K562 (cell line): ENCODE results near the gene PCARE. TPM values are rescaled to one million over a fixed set of nuclear protein-coding genes. Genes with fewer than 3 reads are reported as not detected.

Experiments used
- ATAC-seq: fragments of 200-7000 bp; cut with Tn5 transposase; 3 replicates; pipeline ENCODE4 v1.9.1; 2020; ENCODE audit warnings: moderate library complexity
- BruUV-seq: library from RNA; stranded (reverse); fragments of 400-500 nt; replicated peaks from 2 replicates; lab custom pipeline; 2021; lab: Mats Ljungman, UMichigan
- CTCF ChIA-PET: fragments of 300-600 bp; formaldehyde crosslinking; extraction: SDS; loops from one replicate; lab custom pipeline; 2021; ENCODE audit warnings: low intra/inter-chr PET ratio; lab: Yijun Ruan, JAX
- POLR2A ChIA-PET: fragments of 300-600, 350-650 bp; sonication (Branson Sonifier 250); formaldehyde crosslinking; extraction: SDS; loops from one replicate; lab custom pipeline; 2021; ENCODE audit warnings: antibody characterized with exemption, inconsistent platforms; lab: Yijun Ruan, JAX
- DNase-seq, 4 experiments: peaks; one replicate each; pipeline versions ENCODE4 v3.0.0 to v3.0.0-alpha.2; 2011 to 2018; ENCODE audit warnings: low spot score in 3 of 4, mixed read lengths in 3 of 4; ENCODE audit errors: extremely low read depth in 1 of 4
- FAIRE-seq: peaks from 2 replicates; lab custom pipeline; 2011; peaks lifted over from hg19 to GRCh38; lab: Jason Lieb, UNC
- H2AFZ ChIP-seq: 2 replicates; pipeline ENCODE4 v1.6.0; 2011; ENCODE audit warnings: low read depth, low read length, control low read depth, inconsistent platforms
- H3K27ac ChIP-seq: fragments of 200-600 bp; 3 replicates; pipeline ENCODE4 v1.8.0; 2011; ENCODE audit warnings: low read depth, mild to moderate bottlenecking, control low read depth, inconsistent platforms, low read length, moderate library complexity, mixed read lengths; ENCODE audit errors: extremely low read depth
- H3K27me3 ChIP-seq, 2 experiments: fragments of 300-600 bp in 1 of 2; 2 replicates in 1 of 2; 3 replicates in 1 of 2; pipeline versions ENCODE4 v1.6.0 to v1.8.0; 2011; ENCODE audit warnings: inconsistent platforms in 2 of 2, low read length in 2 of 2, mild to moderate bottlenecking in 1 of 2, mixed read lengths in 1 of 2, moderate library complexity in 1 of 2; ENCODE audit not compliant: control insufficient read depth in 2 of 2, insufficient read depth in 2 of 2
- H3K36me3 ChIP-seq: fragments of 300-600 bp; 3 replicates; pipeline ENCODE4 v1.8.0; 2011; ENCODE audit warnings: mild to moderate bottlenecking, low read length, inconsistent platforms; ENCODE audit not compliant: control insufficient read depth, insufficient read depth
- H3K4me1 ChIP-seq, 2 experiments: fragments of 200-600 bp in 1 of 2; replicated peaks in 1 of 2; 2 replicates in 1 of 2; 3 replicates in 1 of 2; pipeline versions ENCODE4 v1.5.1 to v1.8.0; 2011; ENCODE audit warnings: inconsistent platforms in 2 of 2, low read length in 2 of 2, mild to moderate bottlenecking in 1 of 2, mixed read lengths in 1 of 2, moderate library complexity in 1 of 2; ENCODE audit not compliant: control insufficient read depth in 2 of 2, insufficient read depth in 2 of 2
- H3K4me2 ChIP-seq: 2 replicates; pipeline ENCODE4 v1.6.1; 2011; ENCODE audit warnings: low read length, control low read depth, inconsistent platforms, mixed read lengths; ENCODE audit not compliant: insufficient read depth
- H3K4me3 ChIP-seq: fragments of 200-600 bp; sonication (generic), shearing (Covaris generic); 2 replicates; pipeline ENCODE4 v1.5.1; 2016; ENCODE audit warnings: control low read depth, inconsistent platforms
- H3K79me2 ChIP-seq: fragments of 200-600 bp; 3 replicates; pipeline ENCODE4 v1.8.0; 2011; ENCODE audit warnings: low read length, inconsistent platforms; ENCODE audit not compliant: control insufficient read depth, insufficient read depth
- H3K9ac ChIP-seq, 2 experiments: 2 replicates each; pipeline versions ENCODE4 v1.6.0 to v1.6.1; 2011; ENCODE audit warnings: low read depth in 2 of 2, low read length in 2 of 2, control low read depth in 1 of 2, inconsistent platforms in 1 of 2, mild to moderate bottlenecking in 1 of 2, mixed read lengths in 1 of 2; ENCODE audit not compliant: insufficient read depth in 1 of 2
- H3K9me1 ChIP-seq: one replicate; pipeline ENCODE4 v1.6.0; 2011; ENCODE audit warnings: inconsistent platforms, mild to moderate bottlenecking, low read length, moderate library complexity; ENCODE audit not compliant: control insufficient read depth, insufficient read depth
- H3K9me3 ChIP-seq: replicated peaks from 2 replicates; pipeline ENCODE4 v1.5.1; 2011; ENCODE audit warnings: low read depth, low read length, inconsistent platforms; ENCODE audit not compliant: control insufficient read depth, insufficient read depth
- H4K20me1 ChIP-seq: replicated peaks from 2 replicates; pipeline ENCODE4 v1.6.1; 2011; ENCODE audit warnings: low read length, inconsistent platforms, mixed read lengths; ENCODE audit not compliant: control insufficient read depth, insufficient read depth
- CAMTA2 ChIP-seq: fragments of 250-450 bp; sonication (Bioruptor Pico); conservative IDR thresholded peaks from 2 replicates; pipeline ENCODE4 v1.5.1; 2022
- E2F1 ChIP-seq: sonication (generic); formaldehyde crosslinking; IDR thresholded peaks from 2 replicates; pipeline ENCODE4 v1.8.1; 2023; ENCODE audit warnings: mild to moderate bottlenecking, missing genetic modification reagents, moderate library complexity
- FOSL1 ChIP-seq: fragments of 200-800 bp; sonication (Bioruptor generic); conservative IDR thresholded peaks from 2 replicates; pipeline ENCODE4 v1.6.1; 2016; ENCODE audit warnings: missing genetic modification characterization, missing compliant biosample characterization
- HLTF ChIP-seq: fragments of 450-650 bp; IDR thresholded peaks from 2 replicates; pipeline ENCODE4 v1.6.1; 2016
- HNRNPL ChIP-seq: fragments of 200-400 bp; formaldehyde crosslinking; IDR thresholded peaks from 2 replicates; pipeline ENCODE4 v1.6.1; 2017; ENCODE audit warnings: low read depth, mild to moderate bottlenecking, low read length
- NCOA2 ChIP-seq, 2 experiments: fragments of 450-650 bp; IDR thresholded peaks; 2 replicates each; pipeline ENCODE4 v1.6.1; 2018; ENCODE audit warnings: mild to moderate bottlenecking in 2 of 2, moderate library complexity in 1 of 2; ENCODE audit not compliant: partially characterized antibody in 2 of 2
- NR2F6 ChIP-seq: fragments of 450-650 bp; formaldehyde crosslinking; IDR thresholded peaks from 2 replicates; pipeline ENCODE4 v1.4.0; 2020; ENCODE audit warnings: mild to moderate bottlenecking
- SNIP1 ChIP-seq: fragments of 450-650 bp; IDR thresholded peaks from 2 replicates; pipeline ENCODE4 v1.7.1; 2017; ENCODE audit warnings: low read depth, mild to moderate bottlenecking
- TFE3 ChIP-seq: fragments of 450-650 bp; formaldehyde crosslinking; IDR thresholded peaks from 2 replicates; pipeline ENCODE4 v1.4.0; 2020; ENCODE audit warnings: mild to moderate bottlenecking, mixed read lengths
- ZMIZ1 ChIP-seq, 2 experiments: fragments of 150-350 bp in 1 of 2; IDR thresholded peaks; 2 replicates each; pipeline ENCODE4 v1.6.1; 2012 to 2016; ENCODE audit warnings: low read depth in 2 of 2, low read length in 2 of 2, mild to moderate bottlenecking in 1 of 2, moderate library complexity in 1 of 2
- ZNF24 ChIP-seq: fragments of 450-650 bp; IDR thresholded peaks from 2 replicates; pipeline ENCODE4 v1.6.1; 2016
- ZNF253 ChIP-seq: fragments of 250-450 bp; sonication (Bioruptor Pico); conservative IDR thresholded peaks from 2 replicates; pipeline ENCODE4 v1.6.1; 2021; ENCODE audit warnings: mild to moderate bottlenecking
- WGBS: fragments of 100-300 bp; shearing (Covaris generic); methylation state at CpG from one replicate; pipeline ENCODE4 v1.1.6; 2016; ENCODE audit warnings: low coverage, mixed read lengths; ENCODE audit not compliant: insufficient coverage; ENCODE audit errors: missing lambda C conversion rate; 5-methylcytosine and 5-hydroxymethylcytosine counted together
- in situ Hi-C: fragments of 300-500 bp; cut with MboI; formaldehyde crosslinking; loops from 4 replicates; pipeline ENCODE4 v1.15.0; 2018; ENCODE audit warnings: inconsistent platforms, mixed read lengths
- intact Hi-C: fragments of 100-400 bp; cut with micrococcal nuclease; formaldehyde crosslinking; loops from 2 replicates; pipeline ENCODE4 v1.14.2; 2022
- polyA plus RNA-seq, 8 experiments: library from polyadenylated mRNA; depleted of rRNA in 4 of 8; stranded (reverse) in 5 of 8; unstranded in 3 of 8; fragments of >200 nt; fragmentation: Nextera tagmentation in 2 of 8; fragmentation: Illumina TruSeq in 1 of 8; extraction: Ambion mirVana in 2 of 8; extraction: Trizol in 1 of 8; gene quantifications; 2 replicates each; pipeline versions ENCODE4 v1.2.1 to v1.2.3, GENCODE V29; 2011 to 2014; ENCODE audit warnings: inconsistent platforms in 1 of 8, missing spikeins in 1 of 8
- total RNA-seq, 7 experiments: library from RNA; depleted of rRNA in 6 of 7; stranded (reverse); fragments of >200 nt in 6 of 7; fragmentation: Illumina TruSeq in 2 of 7; extraction: Trizol in 2 of 7; gene quantifications; 2 replicates each; pipeline versions ENCODE4 v1.2.1 to v1.2.3, GENCODE V29; 2011 to 2021; ENCODE audit warnings: low replicate concordance in 1 of 7

The PCARE gene
- total and polyA plus RNA-seq, 9 of the 15 experiments (the other 6 are each of a cell fraction or from before 2014, with no cell fraction given), result not detected

DNA sequence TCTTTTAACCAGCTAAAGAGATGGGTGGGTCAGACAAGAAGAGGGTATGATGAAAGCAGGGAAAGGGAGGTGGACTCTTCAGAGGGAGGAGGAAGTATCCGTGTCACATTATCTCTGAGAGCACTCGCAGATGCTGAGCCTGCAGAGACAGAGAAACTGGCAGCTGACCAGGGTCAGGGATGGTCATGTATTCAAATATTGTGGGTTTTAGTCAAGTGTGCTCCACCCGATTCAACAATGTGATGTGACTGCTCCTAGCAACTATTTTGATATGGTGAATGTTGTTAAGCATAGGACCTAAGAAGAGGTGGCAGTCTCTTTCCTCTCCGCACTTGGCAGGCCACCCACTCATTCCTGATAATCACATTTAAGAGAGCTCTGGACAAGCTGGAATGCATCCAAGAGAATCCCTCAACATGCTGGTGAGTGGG lies 39.6 kb upstream of the PCARE start (continued):
- TF ChIP-seq ZMIZ1 (IDR thresholded peaks at IDR 0.05; ENCODE audit: low read depth in 2 of 2, low read length in 2 of 2) (no peak), NR2F6 (no peak), NCOA2 (IDR thresholded peaks at IDR 0.05; ENCODE audit: partially characterized antibody in 2 of 2) (no peak), HLTF (no peak), HNRNPL (no peak), CAMTA2 (CRISPR knock-in tag) (no peak), ZNF253 (CRISPR knock-in tag) (no peak)

- Histone ChIP-seq H3K4me3 (no peak overlapping the region), H3K36me3 (no peaks in the 10 kb centered on the region), H2AFZ (no peak overlapping the region), H3K4me2 (no peak overlapping the region), H3K9ac (no peak overlapping the region), H3K4me1 (peaks cover 5 to 6% of the 10 kb centered on the region in 2 experiments; a peak in 3 of 5 replicates), H4K20me1 (no peaks in the 10 kb centered on the region), H3K9me1 (no peaks in the 10 kb centered on the region), H3K27me3 (peaks cover 19 to 29% of the 10 kb centered on the region in 2 experiments), H3K79me2 (no peaks in the 10 kb centered on the region), H3K27ac (no peak overlapping the region), H3K9me3 (no peaks in the 10 kb centered on the region)
- intact Hi-C loops (no loop called here), in situ Hi-C loops (no loop called here)
- ChIA-PET CTCF (no interaction called here), POLR2A (no interaction called here)
- FAIRE-seq (no peak), ATAC-seq (no peak), DNase-seq (no peak)
- TF ChIP-seq TFE3 (CRISPR knock-in tag) (peak; percentile 6; the same call in 1 of the 2 replicates), ZNF24 (no peak), SNIP1 (no peak), E2F1 (CRISPR knock-in tag) (no peak), FOSL1 (tag) (0 out of 2 replicates have a peak, but pooled peaks have one; percentile 25)
- no TSS peak for BruUV-seq
- WGBS, result 1% methylated on average over 5 of the region's 5 CpGs
Measured at GRCh38 chr2:29113027-29113686, 38.8 kb upstream of the PCARE start.
